GM08714 (cell line): Measurements from ENCODE around the gene FOXP2.
"Not testable (repeated sequence)": the region's sequence is repeated elsewhere in the genome, so short reads cannot be mapped to it uniquely, and the experiment has no call there.

Source experiments
- H3K4me3 ChIP-seq: fragments of 200-500 bp; sonication (Bioruptor generic); 2 replicates; pipeline ENCODE4 v1.5.1; 2014; ENCODE audit warnings: mild to moderate bottlenecking, low read length, inconsistent platforms
- ZNF274 ChIP-seq: IDR thresholded peaks from 2 replicates; pipeline ENCODE4 v1.6.1; 2012; ENCODE audit warnings: mild to moderate bottlenecking, low read depth, low read length

The FOXP2 gene

GRCh38 chr7:114415064-114415989 lies 712 bp downstream of the FOXP2 start:
- TF ChIP-seq ZNF274, result no peak
- peak overlapping the region; percentile 41; the same call in 1 of the 2 replicates for H3K4me3 ChIP-seq

GRCh38 chr7:114416129-114416990 lies 1.7 kb downstream of the FOXP2 start:
- no peak for TF ChIP-seq ZNF274
- H3K4me3 ChIP-seq, result no peak overlapping the region; the same call in 1 of the 2 replicates

- TF ChIP-seq ZNF274, result no peak
- no peak overlapping the region for H3K4me3 ChIP-seq
Measured at GRCh38 chr7:114417290-114417689, 2.7 kb downstream of the FOXP2 start.

- no peak for TF ChIP-seq ZNF274
- H3K4me3 ChIP-seq, result peak overlapping the region; percentile 4; the same call in 1 of the 2 replicates
Measured at GRCh38 chr7:114418117-114418516, 3.5 kb downstream of the FOXP2 start.

GRCh38 chr7:114419441-114420272 lies 5.0 kb downstream of the FOXP2 start:
- no peak overlapping the region for H3K4me3 ChIP-seq
- TF ChIP-seq ZNF274, result no peak

- H3K4me3 ChIP-seq, result no peak overlapping the region
- no peak for TF ChIP-seq ZNF274
Measured at GRCh38 chr7:114422507-114423501, 8.2 kb downstream of the FOXP2 start.

GRCh38 chr7:114426382-114426781 lies 11.8 kb downstream of the FOXP2 start:
- TF ChIP-seq ZNF274, result no peak

GRCh38 chr7:114426824-114427223 lies 12.2 kb downstream of the FOXP2 start:
- no peak for TF ChIP-seq ZNF274
- H3K4me3 ChIP-seq, result no peak overlapping the region

More at GRCh38 chr7:114426382-114426781, 11.8 kb downstream of the FOXP2 start:
- no peak overlapping the region for H3K4me3 ChIP-seq

GRCh38 chr7:114428211-114428610 lies 13.6 kb downstream of the FOXP2 start:
- H3K4me3 ChIP-seq, result no peak overlapping the region
- no peak for TF ChIP-seq ZNF274

GRCh38 chr7:114431189-114431588 lies 16.6 kb downstream of the FOXP2 start:
- no peak for TF ChIP-seq ZNF274
- H3K4me3 ChIP-seq, result no peak overlapping the region

- no peak overlapping the region for H3K4me3 ChIP-seq
- TF ChIP-seq ZNF274, result no peak
Measured at GRCh38 chr7:114432061-114432460, 17.4 kb downstream of the FOXP2 start.

- no peak overlapping the region for H3K4me3 ChIP-seq
- no peak for TF ChIP-seq ZNF274
Measured at GRCh38 chr7:114432703-114433102, 18.1 kb downstream of the FOXP2 start.

- no peak for TF ChIP-seq ZNF274
- no peak overlapping the region for H3K4me3 ChIP-seq
Measured at GRCh38 chr7:114439581-114439980, 25.0 kb downstream of the FOXP2 start.

GRCh38 chr7:114440927-114441326 lies 26.3 kb downstream of the FOXP2 start:
- H3K4me3 ChIP-seq, result not testable (repeated sequence)
